Smooth muscle cell of bladder (primary cell): ENCODE results near the gene SEMA3D. TPM values are rescaled to one million over a fixed set of nuclear protein-coding genes. Genes with fewer than 3 reads are reported as not detected.

Experiments
- total RNA-seq: library from RNA; depleted of rRNA; stranded (reverse); fragments of >200 nt; gene quantifications from 2 replicates; pipeline ENCODE4 v1.2.3, GENCODE V29; 2014

SEMA3D gene
- total RNA-seq, result 4.6 and 12.1 TPM in 2 replicates

DNA sequence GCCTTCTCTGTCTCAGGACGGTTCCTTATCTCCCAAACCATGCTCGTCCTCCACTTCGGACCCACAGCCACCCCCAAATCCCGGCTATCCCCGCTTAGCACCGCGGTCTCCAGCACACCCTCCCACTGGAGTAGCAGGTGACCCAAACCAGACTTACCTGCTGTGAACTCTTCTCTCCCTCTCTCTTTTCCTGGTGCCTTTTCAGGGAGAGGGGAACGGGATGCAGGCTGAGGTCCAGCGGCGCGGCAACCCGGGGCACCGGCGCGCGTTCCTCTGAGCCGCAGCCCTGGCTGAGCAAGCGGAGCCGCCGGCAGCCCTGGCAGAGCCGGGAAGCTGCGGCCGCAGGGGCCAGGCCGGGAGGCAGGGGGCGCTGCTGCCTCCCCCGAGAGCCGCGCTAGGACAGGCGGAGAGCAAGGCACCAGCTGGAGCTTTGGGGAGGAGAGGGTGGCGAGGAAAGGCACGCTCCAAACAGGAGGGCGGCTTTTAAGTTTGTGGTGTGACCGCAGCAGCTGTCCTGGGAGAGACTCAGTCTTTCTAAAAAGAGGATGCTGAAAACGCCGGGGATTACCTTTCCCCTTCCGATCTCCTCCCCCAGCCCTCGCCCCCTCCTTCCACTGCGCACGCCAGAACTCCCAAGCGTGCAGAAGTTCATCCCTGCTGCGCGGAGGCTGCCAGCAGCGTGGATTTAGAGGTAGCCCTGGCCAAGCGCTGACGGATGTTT is at the start of gene SEMA3D:
Gene SEMA3D, minus strand, starts transcription at position 536 of the 721 bp plus-strand sequence. CDS start 65,165 bp downstream, outside the sequence.

